Ectodermal cell (in vitro differentiated cells): Measurements from ENCODE around the gene GRID1.

Experiments
- H3K27ac ChIP-seq: 2 replicates; pipeline ENCODE4 v1.7.0; 2013; ENCODE audit warnings: mild to moderate bottlenecking, low read depth, low read length; ENCODE audit not compliant: insufficient read depth, poor library complexity, severe bottlenecking
- H3K27me3 ChIP-seq: 2 replicates; pipeline ENCODE4 v1.7.0; 2013; ENCODE audit warnings: mild to moderate bottlenecking, low read length; ENCODE audit not compliant: insufficient read depth, control insufficient read depth, poor library complexity, severe bottlenecking
- H3K36me3 ChIP-seq: one replicate; pipeline ENCODE4 v1.7.0; 2013; ENCODE audit warnings: low read length; ENCODE audit not compliant: control insufficient read depth, insufficient read depth
- H3K4me1 ChIP-seq: one replicate; pipeline ENCODE4 v1.7.0; 2013; ENCODE audit warnings: low read length; ENCODE audit not compliant: control insufficient read depth, insufficient read depth
- H3K4me3 ChIP-seq: 2 replicates; pipeline ENCODE4 v1.7.0; 2013; ENCODE audit warnings: low read depth, low read length, control low read depth; ENCODE audit not compliant: insufficient read depth
- H3K9me3 ChIP-seq: 2 replicates; pipeline ENCODE4 v1.7.0; 2013; ENCODE audit warnings: mild to moderate bottlenecking, low read length, moderate library complexity; ENCODE audit not compliant: control insufficient read depth
- WGBS, 2 experiments: methylation state at CpG; one replicate each; pipeline ENCODE4 v1.1.7; 2013; ENCODE audit warnings: missing lambda C conversion rate in 2 of 2; 5-methylcytosine and 5-hydroxymethylcytosine counted together

The GRID1 gene

GRCh38 chr10:85642421-85643170 is 724.0 kb downstream of the GRID1 start:
- H3K27ac ChIP-seq: no peak overlapping the region
- 74 to 79% methylated on average over 4 of the region's 4 CpGs for WGBS, 2 experiments

GRCh38 chr10:85642082-85642420 is 724.5 kb downstream of the GRID1 start:
- no peaks in the 10 kb centered on the region for H3K4me1 ChIP-seq
- no peak overlapping the region for H3K27ac ChIP-seq
- 65 to 68% methylated on average over 1 of the region's 1 CpG for WGBS, 2 experiments
- H3K4me3 ChIP-seq: no peak overlapping the region
- H3K27me3 ChIP-seq: no peaks in the 10 kb centered on the region
- no peaks in the 10 kb centered on the region for H3K36me3 ChIP-seq
- no peaks in the 10 kb centered on the region for H3K9me3 ChIP-seq

More at GRCh38 chr10:85642421-85643170, 724.0 kb downstream of the GRID1 start:
- no peak overlapping the region for H3K4me3 ChIP-seq
- H3K9me3 ChIP-seq: no peaks in the 10 kb centered on the region
- no peaks in the 10 kb centered on the region for H3K4me1 ChIP-seq
- no peaks in the 10 kb centered on the region for H3K36me3 ChIP-seq
- H3K27me3 ChIP-seq: no peaks in the 10 kb centered on the region

GRCh38 chr10:85641479-85642009 is 725.1 kb downstream of the GRID1 start:
- Histone ChIP-seq H3K27me3 (no peaks in the 10 kb centered on the region), H3K4me3 (no peak overlapping the region), H3K27ac (no peak overlapping the region), H3K4me1 (no peaks in the 10 kb centered on the region), H3K9me3 (no peaks in the 10 kb centered on the region), H3K36me3 (no peaks in the 10 kb centered on the region)
- 95 to 98% methylated on average over 6 of the region's 6 CpGs for WGBS, 2 experiments

GRCh38 chr10:85638797-85639196 is 727.8 kb downstream of the GRID1 start:
- Histone ChIP-seq H3K27me3 (no peaks in the 10 kb centered on the region), H3K9me3 (no peaks in the 10 kb centered on the region), H3K27ac (no peak overlapping the region), H3K36me3 (no peaks in the 10 kb centered on the region), H3K4me3 (no peak overlapping the region), H3K4me1 (no peaks in the 10 kb centered on the region)

DNA sequence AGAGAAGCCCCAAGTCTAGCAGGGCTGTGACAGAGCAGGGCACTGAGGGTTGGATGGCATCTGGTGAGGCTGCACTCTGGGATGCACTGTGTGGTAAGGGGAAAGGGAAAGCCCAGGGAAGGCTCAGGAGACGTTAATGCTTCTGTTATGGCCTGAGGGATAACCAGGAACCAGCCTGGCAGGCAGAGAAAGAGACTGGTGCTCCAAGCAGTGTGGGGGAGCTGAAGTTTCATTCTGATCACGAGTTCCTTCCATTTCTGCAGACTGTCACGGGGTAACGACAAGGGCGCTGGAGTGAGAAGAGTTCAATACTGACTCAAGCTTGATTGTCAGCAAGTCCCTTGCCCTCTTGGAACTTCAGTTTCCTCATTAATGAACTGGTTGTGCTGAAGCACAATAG is 730.9 kb downstream of the GRID1 start:
- whole genome bisulfite sequencing, 2 experiments: 87 to 89% methylated on average over 5 of the region's 5 CpGs
- H3K36me3 ChIP-seq: no peaks in the 10 kb centered on the region
- H3K4me3 ChIP-seq: no peak overlapping the region
- no peaks in the 10 kb centered on the region for H3K27me3 ChIP-seq
- no peak overlapping the region for H3K27ac ChIP-seq
- H3K4me1 ChIP-seq: no peaks in the 10 kb centered on the region
- no peaks in the 10 kb centered on the region for H3K9me3 ChIP-seq

- Histone ChIP-seq H3K36me3 (no peaks in the 10 kb centered on the region), H3K27me3 (no peaks in the 10 kb centered on the region), H3K9me3 (no peaks in the 10 kb centered on the region), H3K4me3 (no peak overlapping the region), H3K4me1 (no peaks in the 10 kb centered on the region), H3K27ac (no peak overlapping the region)
- 94 to 95% methylated on average over 6 to 7 of the region's 7 CpGs for WGBS, 2 experiments
Observed at GRCh38 chr10:85624511-85624910, 742.1 kb downstream of the GRID1 start.

GRCh38 chr10:85623758-85624157 is 742.8 kb downstream of the GRID1 start:
- H3K36me3 ChIP-seq: no peaks in the 10 kb centered on the region
- no peaks in the 10 kb centered on the region for H3K27me3 ChIP-seq
- no peak overlapping the region for H3K4me3 ChIP-seq
- no peaks in the 10 kb centered on the region for H3K4me1 ChIP-seq
- H3K27ac ChIP-seq: no peak overlapping the region
- H3K9me3 ChIP-seq: no peaks in the 10 kb centered on the region

GRCh38 chr10:85623342-85623741 is 743.3 kb downstream of the GRID1 start:
- Histone ChIP-seq H3K27me3 (no peaks in the 10 kb centered on the region), H3K4me1 (no peaks in the 10 kb centered on the region), H3K9me3 (no peaks in the 10 kb centered on the region), H3K27ac (no peak overlapping the region), H3K4me3 (no peak overlapping the region), H3K36me3 (no peaks in the 10 kb centered on the region)
- WGBS, 2 experiments: 90 to 91% methylated on average over 2 of the region's 2 CpGs

DNA sequence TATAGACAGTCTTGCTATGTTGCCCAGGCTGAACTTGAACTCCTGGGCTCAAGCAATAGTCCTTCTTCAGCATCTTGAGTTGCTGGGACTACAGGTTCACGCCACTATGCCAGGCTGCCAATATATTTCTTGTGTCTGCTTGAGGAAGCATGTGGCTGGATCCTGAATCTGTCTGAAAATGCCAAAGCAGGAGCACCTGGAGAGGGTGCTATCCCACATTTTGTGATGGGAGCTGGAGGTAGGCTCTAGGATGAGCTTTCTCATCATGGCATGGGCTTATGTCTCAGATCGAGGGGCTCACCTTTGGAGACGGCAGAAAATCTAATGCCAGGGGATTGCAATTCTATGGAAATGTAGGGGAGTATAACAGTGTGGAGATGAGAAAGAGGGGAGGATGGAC is 744.2 kb downstream of the GRID1 start:
- H3K9me3 ChIP-seq: no peaks in the 10 kb centered on the region
- H3K4me3 ChIP-seq: no peak overlapping the region
- no peak overlapping the region for H3K27ac ChIP-seq
- H3K36me3 ChIP-seq: no peaks in the 10 kb centered on the region
- WGBS, 2 experiments: 95 to 97% methylated on average over 3 of the region's 3 CpGs
- no peaks in the 10 kb centered on the region for H3K4me1 ChIP-seq
- H3K27me3 ChIP-seq: no peaks in the 10 kb centered on the region

DNA sequence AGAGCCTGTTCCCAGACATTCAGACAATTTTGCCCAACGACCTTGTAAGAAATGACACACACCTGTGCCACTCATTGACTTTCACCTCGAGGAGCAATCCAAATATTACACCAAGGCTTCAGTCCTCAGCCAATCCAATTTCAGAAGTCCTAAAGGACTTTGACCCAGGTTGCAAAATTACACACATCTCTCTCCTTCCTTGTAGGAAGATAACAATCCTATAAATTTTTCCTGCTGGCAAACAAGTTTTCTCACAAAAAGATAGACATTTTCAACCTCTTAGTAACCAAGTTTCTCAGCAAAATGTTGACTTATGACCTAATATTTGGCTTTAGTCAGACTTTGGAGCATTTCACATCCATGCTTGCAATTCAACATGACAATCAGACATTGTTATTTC is 745.0 kb downstream of the GRID1 start:
- WGBS, 2 experiments: 81 to 89% methylated on average over 2 of the region's 2 CpGs
- Histone ChIP-seq H3K27ac (no peak overlapping the region), H3K4me3 (no peak overlapping the region), H3K4me1 (no peaks in the 10 kb centered on the region), H3K36me3 (no peaks in the 10 kb centered on the region), H3K27me3 (no peaks in the 10 kb centered on the region), H3K9me3 (no peaks in the 10 kb centered on the region)
